Neural progenitor cell (in vitro differentiated cells): ENCODE results near the gene CIROP. TPM values are rescaled to one million over a fixed set of nuclear protein-coding genes. Genes with fewer than 3 reads are reported as not detected.

ENCODE experiments used
- DNase-seq: peaks from one replicate; pipeline ENCODE4 v3.0.0-alpha.2; 2016; ENCODE audit warnings: low spot score
- H2AFZ ChIP-seq: fragments of 200-600 bp; sonication (generic); replicated peaks from 2 replicates; pipeline ENCODE4 v1.6.1; 2016; ENCODE audit warnings: antibody characterized with exemption
- H3F3A ChIP-seq: fragments of 200-600 bp; sonication (generic); 2 replicates; pipeline ENCODE4 v1.6.1; 2016; ENCODE audit warnings: antibody characterized with exemption, low read depth
- H3K27ac ChIP-seq: fragments of 200-600 bp; sonication (generic); 2 replicates; pipeline ENCODE4 v1.5.1; 2016; ENCODE audit warnings: mild to moderate bottlenecking
- H3K27me3 ChIP-seq: fragments of 200-600 bp; sonication (generic); 2 replicates; pipeline ENCODE4 v1.6.1; 2016; ENCODE audit warnings: mild to moderate bottlenecking, moderate library complexity
- H3K36me3 ChIP-seq: fragments of 200-600 bp; sonication (generic); 2 replicates; pipeline ENCODE4 v1.5.1; 2016
- H3K4me1 ChIP-seq: fragments of 200-600 bp; sonication (generic); 2 replicates; pipeline ENCODE4 v1.6.1; 2016; ENCODE audit warnings: mixed run types
- H3K4me2 ChIP-seq: fragments of 200-600 bp; sonication (generic); 2 replicates; pipeline ENCODE4 v1.6.1; 2016
- H3K4me3 ChIP-seq: fragments of 200-600 bp; sonication (generic); 2 replicates; pipeline ENCODE4 v1.5.1; 2016
- H3K79me2 ChIP-seq: fragments of 200-600 bp; sonication (generic); 2 replicates; pipeline ENCODE4 v1.6.1; 2016; ENCODE audit warnings: low read depth
- H3K9ac ChIP-seq: fragments of 200-600 bp; sonication (generic); 2 replicates; pipeline ENCODE4 v1.6.1; 2016
- H3K9me3 ChIP-seq: fragments of 200-600 bp; sonication (generic); 2 replicates; pipeline ENCODE4 v1.5.1; 2016; ENCODE audit warnings: low read depth
- H4K20me1 ChIP-seq: fragments of 200-600 bp; sonication (generic); 2 replicates; pipeline ENCODE4 v1.6.1; 2016; ENCODE audit warnings: low read depth
- H3K27ac Mint-ChIP-seq: 3 replicates; pipeline ENCODE4 v1.8.0; 2021; ENCODE audit warnings: mixed read lengths
- H3K27me3 Mint-ChIP-seq: 2 replicates; pipeline ENCODE4 v1.8.0; 2022; ENCODE audit warnings: low read depth, mild to moderate bottlenecking, inconsistent platforms, moderate library complexity, mixed read lengths; ENCODE audit not compliant: insufficient read depth
- H3K36me3 Mint-ChIP-seq: 3 replicates; pipeline ENCODE4 v1.8.0; 2021; ENCODE audit warnings: mixed read lengths
- H3K4me1 Mint-ChIP-seq: 3 replicates; pipeline ENCODE4 v1.8.0; 2021; ENCODE audit warnings: mixed read lengths
- H3K4me3 Mint-ChIP-seq: 3 replicates; pipeline ENCODE4 v1.8.0; 2021; ENCODE audit warnings: mild to moderate bottlenecking, moderate library complexity, mixed read lengths
- H3K9me3 Mint-ChIP-seq: 3 replicates; pipeline ENCODE4 v1.8.0; 2020; ENCODE audit warnings: mixed read lengths
- EZH2 ChIP-seq: fragments of 200-600 bp; sonication (generic); IDR thresholded peaks from 2 replicates; pipeline ENCODE4 v1.6.1; 2017; ENCODE audit warnings: antibody characterized with exemption, mild to moderate bottlenecking, moderate library complexity
- EZH2phosphoT487 ChIP-seq: fragments of 200-600 bp; sonication (generic); IDR thresholded peaks from 2 replicates; pipeline ENCODE4 v1.6.1; 2017; ENCODE audit warnings: antibody characterized with exemption
- total RNA-seq: library from RNA; depleted of rRNA; stranded (reverse); fragments of >200 nt; gene quantifications from 2 replicates; pipeline ENCODE4 v1.2.3, GENCODE V29; 2015; ENCODE audit warnings: low replicate concordance
- TF ChIP-seq, protein P1 (sequence below): fragments of 200-600 bp; sonication (generic); IDR thresholded peaks from 2 replicates; pipeline ENCODE4 v1.5.1; 2017; ENCODE audit warnings: antibody characterized with exemption, mild to moderate bottlenecking

The CIROP gene
- total RNA-seq, 1 donor from 2014 or later: 0.06 TPM

GRCh38 chr14:23122086-23122485, 17.3 kb upstream of the CIROP start:
- Mint-ChIP-seq H3K36me3 (peaks cover 6% of the 10 kb centered on the region), H3K27ac (peak overlapping the region; percentile 89), H3K4me1 (peaks cover 50% of the 10 kb centered on the region), H3K4me3 (no peak overlapping the region), H3K27me3 (peaks cover 2% of the 10 kb centered on the region), H3K9me3 (peaks cover 2% of the 10 kb centered on the region)
- H3K27ac ChIP-seq: no peak overlapping the region
- no peak overlapping the region for H3K9ac ChIP-seq
- TF ChIP-seq EZH2phosphoT487 (no peak), EZH2 (no peak)
- TF ChIP-seq, protein P1, sequence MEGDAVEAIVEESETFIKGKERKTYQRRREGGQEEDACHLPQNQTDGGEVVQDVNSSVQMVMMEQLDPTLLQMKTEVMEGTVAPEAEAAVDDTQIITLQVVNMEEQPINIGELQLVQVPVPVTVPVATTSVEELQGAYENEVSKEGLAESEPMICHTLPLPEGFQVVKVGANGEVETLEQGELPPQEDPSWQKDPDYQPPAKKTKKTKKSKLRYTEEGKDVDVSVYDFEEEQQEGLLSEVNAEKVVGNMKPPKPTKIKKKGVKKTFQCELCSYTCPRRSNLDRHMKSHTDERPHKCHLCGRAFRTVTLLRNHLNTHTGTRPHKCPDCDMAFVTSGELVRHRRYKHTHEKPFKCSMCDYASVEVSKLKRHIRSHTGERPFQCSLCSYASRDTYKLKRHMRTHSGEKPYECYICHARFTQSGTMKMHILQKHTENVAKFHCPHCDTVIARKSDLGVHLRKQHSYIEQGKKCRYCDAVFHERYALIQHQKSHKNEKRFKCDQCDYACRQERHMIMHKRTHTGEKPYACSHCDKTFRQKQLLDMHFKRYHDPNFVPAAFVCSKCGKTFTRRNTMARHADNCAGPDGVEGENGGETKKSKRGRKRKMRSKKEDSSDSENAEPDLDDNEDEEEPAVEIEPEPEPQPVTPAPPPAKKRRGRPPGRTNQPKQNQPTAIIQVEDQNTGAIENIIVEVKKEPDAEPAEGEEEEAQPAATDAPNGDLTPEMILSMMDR: no peak
- H3F3A ChIP-seq: peaks cover 24% of the 10 kb centered on the region
- no peak overlapping the region for H3K4me3 ChIP-seq
- no peaks in the 10 kb centered on the region for H3K36me3 ChIP-seq
- DNase-seq: no peak
- no peaks in the 10 kb centered on the region for H3K79me2 ChIP-seq
- H3K9me3 ChIP-seq: no peaks in the 10 kb centered on the region
- no peak overlapping the region for H3K4me2 ChIP-seq
- H2AFZ ChIP-seq: no peak overlapping the region
- H3K27me3 ChIP-seq: no peaks in the 10 kb centered on the region
- no peaks in the 10 kb centered on the region for H4K20me1 ChIP-seq
- H3K4me1 ChIP-seq: peaks cover 18% of the 10 kb centered on the region

DNA sequence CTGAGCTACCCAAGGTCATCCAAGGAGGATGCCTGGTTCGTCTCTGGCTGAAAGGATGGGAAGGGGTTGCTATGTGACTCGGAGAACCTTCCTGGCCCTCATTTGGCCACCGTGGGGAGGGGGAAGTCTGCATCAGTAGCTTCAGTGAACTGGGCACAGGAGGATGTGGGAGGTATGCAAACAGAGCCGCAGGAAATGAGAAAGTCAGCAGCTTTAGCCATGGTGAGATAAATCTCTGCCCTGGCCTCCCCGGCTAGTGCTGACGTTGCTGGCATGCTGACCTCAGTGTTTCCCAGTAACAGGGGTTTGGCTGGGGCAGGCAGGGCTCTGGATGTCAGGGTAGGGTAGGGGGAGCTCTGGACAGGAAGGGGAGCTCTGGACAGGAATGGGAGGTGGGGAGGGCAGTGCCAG, 16.6 kb upstream of the CIROP start:
- Histone ChIP-seq H3F3A (peaks cover 24% of the 10 kb centered on the region), H3K36me3 (no peaks in the 10 kb centered on the region), H3K4me2 (no peak overlapping the region), H2AFZ (no peak overlapping the region), H4K20me1 (no peaks in the 10 kb centered on the region), H3K27ac (no peak overlapping the region), H3K4me1 (peaks cover 18% of the 10 kb centered on the region), H3K27me3 (no peaks in the 10 kb centered on the region), H3K4me3 (no peak overlapping the region), H3K79me2 (no peaks in the 10 kb centered on the region), H3K9ac (no peak overlapping the region), H3K9me3 (no peaks in the 10 kb centered on the region)
- Mint-ChIP-seq H3K4me3 (peak overlapping the region; percentile 47), H3K27ac (peak overlapping the region; percentile 70), H3K27me3 (peaks cover 4% of the 10 kb centered on the region), H3K9me3 (peaks cover 2% of the 10 kb centered on the region), H3K4me1 (peaks cover 50% of the 10 kb centered on the region), H3K36me3 (peaks cover 6% of the 10 kb centered on the region)
- TF ChIP-seq EZH2 (no peak), EZH2phosphoT487 (no peak)
- TF ChIP-seq, protein P1: no peak
- peak; percentile 31 for DNase-seq

DNA sequence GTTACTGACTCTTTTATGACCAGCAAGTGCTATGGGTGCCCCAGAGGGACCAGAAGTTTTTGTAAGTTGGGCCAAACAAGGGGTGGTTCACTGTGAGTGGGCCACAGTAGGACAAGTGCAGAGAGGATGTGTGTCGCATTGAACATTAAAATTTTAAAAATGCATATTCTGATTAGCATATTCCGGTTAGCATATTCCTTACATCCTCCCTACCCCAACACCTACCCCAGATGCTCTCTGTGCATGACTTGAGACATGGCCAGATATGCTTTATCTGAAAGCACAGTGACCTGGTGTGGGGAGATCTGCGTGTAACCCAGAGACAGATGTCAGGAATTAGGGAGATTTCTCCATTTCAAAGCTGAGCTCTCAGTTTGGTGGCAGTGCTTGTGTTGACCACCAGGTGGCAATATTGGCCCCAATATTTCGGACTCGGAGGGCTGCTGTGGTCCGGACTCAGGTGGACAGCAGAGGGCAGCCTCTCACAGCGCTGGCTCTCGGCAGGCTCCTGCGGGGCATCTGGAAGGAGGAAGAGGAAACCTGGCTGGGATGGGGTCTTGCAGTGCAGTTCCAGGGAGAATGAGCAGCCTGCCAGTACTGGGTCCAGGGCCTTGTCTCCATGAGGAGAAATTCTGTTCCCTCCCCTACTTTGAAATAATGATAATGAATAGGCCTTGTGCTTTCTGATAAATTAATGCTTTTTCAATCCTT, 15.9 kb upstream of the CIROP start:
- Mint-ChIP-seq H3K27ac (peak overlapping the region; percentile 70), H3K36me3 (peaks cover 2% of the 10 kb centered on the region), H3K9me3 (no peaks in the 10 kb centered on the region), H3K4me1 (peaks cover 46% of the 10 kb centered on the region), H3K27me3 (peaks cover 4% of the 10 kb centered on the region), H3K4me3 (peak overlapping the region; percentile 23)
- H3K9ac ChIP-seq: no peak overlapping the region
- no peak overlapping the region for H3K27ac ChIP-seq
- peaks cover 18% of the 10 kb centered on the region for H3K4me1 ChIP-seq
- no peaks in the 10 kb centered on the region for H3K27me3 ChIP-seq
- no peaks in the 10 kb centered on the region for H3K9me3 ChIP-seq
- H3K4me2 ChIP-seq: no peak overlapping the region
- H3F3A ChIP-seq: peaks cover 24% of the 10 kb centered on the region
- H3K79me2 ChIP-seq: no peaks in the 10 kb centered on the region
- TF ChIP-seq EZH2: no peak
- TF ChIP-seq, protein P1: peak; percentile 100
- H3K4me3 ChIP-seq: no peak overlapping the region
- DNase-seq: peak; percentile 95
- H2AFZ ChIP-seq: no peak overlapping the region
- H3K36me3 ChIP-seq: no peaks in the 10 kb centered on the region
- no peaks in the 10 kb centered on the region for H4K20me1 ChIP-seq
